ENCODE results near the gene CERS6.

CERS6 gene

GRCh38 chr2:168738062-168738461 is 282.0 kb downstream of the CERS6 start:
- TF ChIP-seq ZNF423 (tag by site-specific recombination; IDR thresholded peaks at IDR 0.05) (no peak), ZNF514 (tag by site-specific recombination; IDR thresholded peaks at IDR 0.05) (no peak), ZNF610 (tag by site-specific recombination; IDR thresholded peaks at IDR 0.05; ENCODE audit: borderline replicate concordance) (no peak), ZNF221 (tag by site-specific recombination; IDR thresholded peaks at IDR 0.05; ENCODE audit: borderline replicate concordance) (no peak), ZNF529 (tag by site-specific recombination; IDR thresholded peaks at IDR 0.05; ENCODE audit: insufficient replicate concordance) (no peak), ZNF416 (tag by site-specific recombination; IDR thresholded peaks at IDR 0.05) (no peak), GFI1B (tag by site-specific recombination; IDR thresholded peaks at IDR 0.05) (no peak), GLIS1 (tag by site-specific recombination; IDR thresholded peaks at IDR 0.05) (no peak), ZNF585B (tag by site-specific recombination; IDR thresholded peaks at IDR 0.05) (no peak), IKZF3 (tag by site-specific recombination; IDR thresholded peaks at IDR 0.05) (no peak), ZNF521 (tag by site-specific recombination; IDR thresholded peaks at IDR 0.05) (no peak), SCRT2 (tag by site-specific recombination; IDR thresholded peaks at IDR 0.05) (no peak), ZNF654 (tag by site-specific recombination; IDR thresholded peaks at IDR 0.05; ENCODE audit: low read depth) (no peak), HIC1 (tag by site-specific recombination; IDR thresholded peaks at IDR 0.05) (no peak)
- TF ChIP-seq, protein P1, sequence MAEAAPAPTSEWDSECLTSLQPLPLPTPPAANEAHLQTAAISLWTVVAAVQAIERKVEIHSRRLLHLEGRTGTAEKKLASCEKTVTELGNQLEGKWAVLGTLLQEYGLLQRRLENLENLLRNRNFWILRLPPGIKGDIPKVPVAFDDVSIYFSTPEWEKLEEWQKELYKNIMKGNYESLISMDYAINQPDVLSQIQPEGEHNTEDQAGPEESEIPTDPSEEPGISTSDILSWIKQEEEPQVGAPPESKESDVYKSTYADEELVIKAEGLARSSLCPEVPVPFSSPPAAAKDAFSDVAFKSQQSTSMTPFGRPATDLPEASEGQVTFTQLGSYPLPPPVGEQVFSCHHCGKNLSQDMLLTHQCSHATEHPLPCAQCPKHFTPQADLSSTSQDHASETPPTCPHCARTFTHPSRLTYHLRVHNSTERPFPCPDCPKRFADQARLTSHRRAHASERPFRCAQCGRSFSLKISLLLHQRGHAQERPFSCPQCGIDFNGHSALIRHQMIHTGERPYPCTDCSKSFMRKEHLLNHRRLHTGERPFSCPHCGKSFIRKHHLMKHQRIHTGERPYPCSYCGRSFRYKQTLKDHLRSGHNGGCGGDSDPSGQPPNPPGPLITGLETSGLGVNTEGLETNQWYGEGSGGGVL (tag by site-specific recombination; IDR thresholded peaks at IDR 0.05) = no peak
- TF ChIP-seq, protein P2, sequence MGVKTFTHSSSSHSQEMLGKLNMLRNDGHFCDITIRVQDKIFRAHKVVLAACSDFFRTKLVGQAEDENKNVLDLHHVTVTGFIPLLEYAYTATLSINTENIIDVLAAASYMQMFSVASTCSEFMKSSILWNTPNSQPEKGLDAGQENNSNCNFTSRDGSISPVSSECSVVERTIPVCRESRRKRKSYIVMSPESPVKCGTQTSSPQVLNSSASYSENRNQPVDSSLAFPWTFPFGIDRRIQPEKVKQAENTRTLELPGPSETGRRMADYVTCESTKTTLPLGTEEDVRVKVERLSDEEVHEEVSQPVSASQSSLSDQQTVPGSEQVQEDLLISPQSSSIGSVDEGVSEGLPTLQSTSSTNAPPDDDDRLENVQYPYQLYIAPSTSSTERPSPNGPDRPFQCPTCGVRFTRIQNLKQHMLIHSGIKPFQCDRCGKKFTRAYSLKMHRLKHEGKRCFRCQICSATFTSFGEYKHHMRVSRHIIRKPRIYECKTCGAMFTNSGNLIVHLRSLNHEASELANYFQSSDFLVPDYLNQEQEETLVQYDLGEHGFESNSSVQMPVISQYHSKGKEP (tag by site-specific recombination; IDR thresholded peaks at IDR 0.05) = no peak
- ChIA-PET POLR2A (no interaction called here), CTCF (no interaction called here)
- Histone ChIP-seq H3K9me3 (ENCODE audit: control insufficient read depth, insufficient read depth, low read depth, low read length) (no peaks in the 10 kb centered on the region), H3K36me3 (ENCODE audit: control insufficient read depth in 2 of 2, insufficient read depth in 1 of 2, low read length in 2 of 2) (no peaks in the 10 kb centered on the region), H3K27ac (ENCODE audit: extremely low read depth, low read depth, low read length) (no peak overlapping the region), H3K4me3 (ENCODE audit: low read depth, low read length) (no peak overlapping the region), H3K4me1 (ENCODE audit: control insufficient read depth, insufficient read depth, low read length) (no peaks in the 10 kb centered on the region)

GRCh38 chr2:168740360-168740759 is 284.3 kb downstream of the CERS6 start:
- no peaks in the 10 kb centered on the region for H3K9me3 ChIP-seq (ENCODE audit: control insufficient read depth, insufficient read depth, low read depth, low read length)
- H3K4me3 ChIP-seq (ENCODE audit: low read depth, low read length) = no peak overlapping the region
- no peaks in the 10 kb centered on the region for H3K4me1 ChIP-seq (ENCODE audit: control insufficient read depth, insufficient read depth, low read length)
- POLR2A ChIA-PET = no interaction called here
- no peak overlapping the region for H3K27ac ChIP-seq (ENCODE audit: extremely low read depth, low read depth, low read length)
- H3K36me3 ChIP-seq (ENCODE audit: control insufficient read depth in 2 of 2, insufficient read depth in 1 of 2, low read length in 2 of 2) = no peaks in the 10 kb centered on the region
- CTCF ChIA-PET = interaction anchor here (0.8 kb wide), 1 partner anchor 404 kb away, joined by 4 read pairs; no protein-coding TSS in a partner anchor
- no peak for TF ChIP-seq KLF1 (tag by site-specific recombination; IDR thresholded peaks at IDR 0.05)
- TF ChIP-seq ZNF354C (tag by site-specific recombination; IDR thresholded peaks at IDR 0.05; ENCODE audit: borderline replicate concordance, low read depth) = no peak
- no peak for TF ChIP-seq ZNF211 (tag by site-specific recombination; IDR thresholded peaks at IDR 0.05; ENCODE audit: low read depth)
- no peak for TF ChIP-seq ZNF530 (tag by site-specific recombination; IDR thresholded peaks at IDR 0.05; ENCODE audit: low read depth)
- no peak for TF ChIP-seq ZNF658 (tag by site-specific recombination; IDR thresholded peaks at IDR 0.05)
- no peak for TF ChIP-seq ZNF777 (tag by site-specific recombination; IDR thresholded peaks at IDR 0.05; ENCODE audit: borderline replicate concordance)
- TF ChIP-seq ZNF341 (tag by site-specific recombination; IDR thresholded peaks at IDR 0.05; ENCODE audit: low read depth) = no peak
- no peak for TF ChIP-seq ZNF785 (tag by site-specific recombination; IDR thresholded peaks at IDR 0.05)
- TF ChIP-seq ZNF645 (tag by site-specific recombination; IDR thresholded peaks at IDR 0.05) = no peak
- TF ChIP-seq, protein P1 (tag by site-specific recombination; IDR thresholded peaks at IDR 0.05) = no peak
- no peak for TF ChIP-seq ZBTB21 (tag by site-specific recombination; IDR thresholded peaks at IDR 0.05)
- TF ChIP-seq ZNF302 (tag by site-specific recombination; IDR thresholded peaks at IDR 0.05; ENCODE audit: low read depth) = no peak
- TF ChIP-seq ZNF155 (tag by site-specific recombination; IDR thresholded peaks at IDR 0.05) = no peak
- TF ChIP-seq SETDB1 (IDR thresholded peaks at IDR 0.05; ENCODE audit: insufficient read length, low read length) = no peak
